Lower leg skin (tissue), 3 donors: ENCODE data around the gene CCDC102B.

Experiments used
- POLR2A ChIP-seq, 2 donors: fragments of 450-650 bp; IDR thresholded peaks; one replicate each; pipeline ENCODE4 v1.6.1; 2016 to 2017; ENCODE audit warnings: antibody characterized with exemption in 2 of 2, mild to moderate bottlenecking in 1 of 2, moderate library complexity in 1 of 2
- TF ChIP-seq, protein P1 (sequence below), 3 donors: fragments of 450-650 bp; IDR thresholded peaks; one replicate each; pipeline ENCODE4 v1.5.1; 2016; ENCODE audit warnings: antibody characterized with exemption in 3 of 3, mild to moderate bottlenecking in 3 of 3, moderate library complexity in 2 of 3

DNA sequence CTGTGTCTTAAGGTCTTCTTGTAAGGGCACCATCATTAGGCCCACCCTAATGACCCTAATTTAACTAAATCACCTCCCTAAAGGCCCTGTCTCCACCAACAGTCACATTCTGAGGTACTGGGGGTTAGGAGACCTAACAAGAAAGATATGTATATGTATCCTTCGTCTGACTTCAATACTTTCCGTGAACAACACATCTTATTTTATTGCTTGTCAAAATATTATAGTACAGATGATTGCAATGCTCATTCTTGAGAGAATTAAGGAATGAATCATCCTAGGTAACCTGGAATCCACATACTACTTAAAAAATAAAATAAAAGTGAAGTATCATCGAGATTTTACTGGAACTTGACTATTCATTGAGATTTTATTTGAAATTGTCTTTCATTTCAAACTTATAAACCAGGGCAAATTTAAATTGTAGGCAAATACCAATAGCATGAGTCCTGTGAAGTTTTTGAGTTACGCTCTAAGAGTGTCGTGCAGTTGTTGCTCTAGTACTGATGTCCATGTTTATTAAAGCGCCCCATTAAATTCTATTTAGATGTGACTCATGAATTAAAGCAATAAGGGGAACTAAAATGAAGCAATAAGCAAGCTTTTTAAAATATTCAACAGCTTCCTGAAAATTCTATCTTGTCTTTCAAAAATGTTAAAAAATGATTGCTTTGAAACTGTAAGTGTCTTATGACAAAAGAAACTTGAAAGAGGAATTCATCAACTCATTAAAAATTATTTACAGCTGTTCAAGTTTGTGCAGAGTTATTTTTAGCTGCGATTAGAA lies 40.0 kb downstream of the CCDC102B start:
- TF ChIP-seq, protein P1, sequence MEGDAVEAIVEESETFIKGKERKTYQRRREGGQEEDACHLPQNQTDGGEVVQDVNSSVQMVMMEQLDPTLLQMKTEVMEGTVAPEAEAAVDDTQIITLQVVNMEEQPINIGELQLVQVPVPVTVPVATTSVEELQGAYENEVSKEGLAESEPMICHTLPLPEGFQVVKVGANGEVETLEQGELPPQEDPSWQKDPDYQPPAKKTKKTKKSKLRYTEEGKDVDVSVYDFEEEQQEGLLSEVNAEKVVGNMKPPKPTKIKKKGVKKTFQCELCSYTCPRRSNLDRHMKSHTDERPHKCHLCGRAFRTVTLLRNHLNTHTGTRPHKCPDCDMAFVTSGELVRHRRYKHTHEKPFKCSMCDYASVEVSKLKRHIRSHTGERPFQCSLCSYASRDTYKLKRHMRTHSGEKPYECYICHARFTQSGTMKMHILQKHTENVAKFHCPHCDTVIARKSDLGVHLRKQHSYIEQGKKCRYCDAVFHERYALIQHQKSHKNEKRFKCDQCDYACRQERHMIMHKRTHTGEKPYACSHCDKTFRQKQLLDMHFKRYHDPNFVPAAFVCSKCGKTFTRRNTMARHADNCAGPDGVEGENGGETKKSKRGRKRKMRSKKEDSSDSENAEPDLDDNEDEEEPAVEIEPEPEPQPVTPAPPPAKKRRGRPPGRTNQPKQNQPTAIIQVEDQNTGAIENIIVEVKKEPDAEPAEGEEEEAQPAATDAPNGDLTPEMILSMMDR (IDR thresholded peaks at IDR 0.05): no peak
- TF ChIP-seq POLR2A (IDR thresholded peaks at IDR 0.05): no peak
